ENCODE measurements around the gene AIDA.
A peak's percentile ranks its signal among the peaks of the same experiment; 100 is the strongest.
"Not testable (repeated sequence)": the region's sequence is repeated elsewhere in the genome, so short reads cannot be mapped to it uniquely, and the experiment has no call there.

AIDA gene

GRCh38 chr1:222696741-222697140, 15.6 kb downstream of the AIDA start:
- Histone ChIP-seq H3K27ac (no peak overlapping the region), H3K36me3 (no peaks in the 10 kb centered on the region), H3K4me3 (ENCODE audit: low read depth, low read length) (no peak overlapping the region), H3K27me3 (ENCODE audit: insufficient read depth, low read depth, severe bottlenecking) (no peaks in the 10 kb centered on the region), H3K9me3 (ENCODE audit: severe bottlenecking) (no peaks in the 10 kb centered on the region)
- DNase-seq = no peak
- TF ChIP-seq CTCF (IDR thresholded peaks at IDR 0.05; ENCODE audit: low read depth, low read length) = no peak

- Histone ChIP-seq H3K9me3 (ENCODE audit: severe bottlenecking) (no peaks in the 10 kb centered on the region), H3K4me3 (ENCODE audit: low read depth, low read length) (no peak overlapping the region), H3K27me3 (ENCODE audit: insufficient read depth, low read depth, severe bottlenecking) (no peaks in the 10 kb centered on the region), H3K36me3 (no peaks in the 10 kb centered on the region), H3K27ac (no peak overlapping the region)
- TF ChIP-seq CTCF (IDR thresholded peaks at IDR 0.05; ENCODE audit: low read depth, low read length) = no peak
- no peak for DNase-seq
These were observed 17.4 kb downstream of the AIDA start for GRCh38 chr1:222694927-222695326.

- no peaks in the 10 kb centered on the region for H3K36me3 ChIP-seq
- peak; percentile 13 for DNase-seq
- H3K9me3 ChIP-seq (ENCODE audit: severe bottlenecking) = no peaks in the 10 kb centered on the region
- H3K4me3 ChIP-seq (ENCODE audit: low read depth, low read length) = no peak overlapping the region
- TF ChIP-seq CTCF (IDR thresholded peaks at IDR 0.05; ENCODE audit: low read depth, low read length) = no peak
- H3K27me3 ChIP-seq (ENCODE audit: insufficient read depth, low read depth, severe bottlenecking) = no peaks in the 10 kb centered on the region
- no peak overlapping the region for H3K27ac ChIP-seq
These were observed 21.3 kb downstream of the AIDA start for GRCh38 chr1:222691016-222691415.

- no peaks in the 10 kb centered on the region for H3K27me3 ChIP-seq (ENCODE audit: insufficient read depth, low read depth, severe bottlenecking)
- TF ChIP-seq CTCF (IDR thresholded peaks at IDR 0.05; ENCODE audit: low read depth, low read length) = no peak
- H3K27ac ChIP-seq = no peak overlapping the region
- no peak overlapping the region for H3K4me3 ChIP-seq (ENCODE audit: low read depth, low read length)
- no peaks in the 10 kb centered on the region for H3K36me3 ChIP-seq
- H3K9me3 ChIP-seq (ENCODE audit: severe bottlenecking) = no peaks in the 10 kb centered on the region
- no peak for DNase-seq
These were observed 32.2 kb downstream of the AIDA start for GRCh38 chr1:222680080-222680479.

GRCh38 chr1:222670110-222670509, 42.2 kb downstream of the AIDA start:
- H3K27ac ChIP-seq = no peak overlapping the region
- no peak for TF ChIP-seq CTCF (IDR thresholded peaks at IDR 0.05; ENCODE audit: low read depth, low read length)
- DNase-seq = no peak
- no peak overlapping the region for H3K4me3 ChIP-seq (ENCODE audit: low read depth, low read length)
- H3K36me3 ChIP-seq = no peaks in the 10 kb centered on the region
- no peaks in the 10 kb centered on the region for H3K9me3 ChIP-seq (ENCODE audit: severe bottlenecking)
- no peaks in the 10 kb centered on the region for H3K27me3 ChIP-seq (ENCODE audit: insufficient read depth, low read depth, severe bottlenecking)

GRCh38 chr1:222669107-222669506, 43.2 kb downstream of the AIDA start:
- not testable (repeated sequence) for H3K4me3 ChIP-seq (ENCODE audit: low read depth, low read length); H3K9me3 ChIP-seq (ENCODE audit: severe bottlenecking); DNase-seq; H3K27ac ChIP-seq; H3K36me3 ChIP-seq; H3K27me3 ChIP-seq (ENCODE audit: insufficient read depth, low read depth, severe bottlenecking)

- not testable (repeated sequence) for H3K9me3 ChIP-seq (ENCODE audit: severe bottlenecking); H3K4me3 ChIP-seq (ENCODE audit: low read depth, low read length); H3K27me3 ChIP-seq (ENCODE audit: insufficient read depth, low read depth, severe bottlenecking); H3K27ac ChIP-seq; DNase-seq; H3K36me3 ChIP-seq
These were observed 44.1 kb downstream of the AIDA start for GRCh38 chr1:222668184-222668583.
